HG03457 (cell line): ENCODE measurements around the gene VN1R5.

Experiments used
- ATAC-seq: cut with Tn5 transposase; IDR thresholded peaks from one replicate; pipeline ENCODE4 v1.9.1; 2021; ENCODE audit warnings: moderate number of reproducible peaks; ENCODE audit not compliant: unreplicated experiment

Gene VN1R5

DNA sequence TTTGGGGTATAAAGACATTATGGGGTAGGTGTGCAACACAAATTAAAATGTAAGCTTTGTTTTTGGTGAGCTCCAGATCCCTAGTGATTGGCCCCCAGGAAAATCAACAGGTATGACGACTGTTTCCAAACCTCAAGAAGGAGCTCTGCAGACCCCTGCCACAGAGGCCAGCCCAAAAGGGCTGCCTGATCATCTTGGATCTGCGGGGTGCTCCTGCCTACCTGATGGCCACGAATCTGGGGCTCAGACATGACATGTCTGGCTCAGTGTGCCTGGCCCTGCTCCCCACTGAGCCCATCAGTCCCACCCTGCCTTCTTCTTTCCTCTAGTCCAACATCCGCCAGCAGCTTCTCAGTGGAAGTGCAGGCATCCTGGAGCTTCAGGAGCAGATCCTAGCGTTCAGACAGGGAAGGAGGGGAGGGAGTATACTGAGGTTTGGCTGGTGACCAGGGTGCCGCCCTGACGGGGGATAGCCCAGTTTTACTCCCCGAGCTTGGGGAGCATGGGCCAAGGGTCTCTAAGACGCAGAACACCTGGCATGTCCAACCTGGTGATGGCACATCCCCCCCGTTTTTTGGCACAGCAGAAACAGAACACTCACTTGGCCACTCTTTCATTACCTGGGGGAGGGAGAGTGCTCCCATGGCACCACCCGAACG is 44.0 kb downstream of the VN1R5 start:
- ATAC-seq = no peak

GRCh38 chr1:247300491-247301175 is 44.8 kb downstream of the VN1R5 start:
- no peak for ATAC-seq

- no peak for ATAC-seq
Observed at GRCh38 chr1:247301176-247301540, 45.3 kb downstream of the VN1R5 start.

- ATAC-seq = no peak
Observed at GRCh38 chr1:247303216-247303615, 47.3 kb downstream of the VN1R5 start.

GRCh38 chr1:247304031-247304430 is 48.2 kb downstream of the VN1R5 start:
- ATAC-seq = no peak
